ENCODE results near the gene FSD1.

DNA sequence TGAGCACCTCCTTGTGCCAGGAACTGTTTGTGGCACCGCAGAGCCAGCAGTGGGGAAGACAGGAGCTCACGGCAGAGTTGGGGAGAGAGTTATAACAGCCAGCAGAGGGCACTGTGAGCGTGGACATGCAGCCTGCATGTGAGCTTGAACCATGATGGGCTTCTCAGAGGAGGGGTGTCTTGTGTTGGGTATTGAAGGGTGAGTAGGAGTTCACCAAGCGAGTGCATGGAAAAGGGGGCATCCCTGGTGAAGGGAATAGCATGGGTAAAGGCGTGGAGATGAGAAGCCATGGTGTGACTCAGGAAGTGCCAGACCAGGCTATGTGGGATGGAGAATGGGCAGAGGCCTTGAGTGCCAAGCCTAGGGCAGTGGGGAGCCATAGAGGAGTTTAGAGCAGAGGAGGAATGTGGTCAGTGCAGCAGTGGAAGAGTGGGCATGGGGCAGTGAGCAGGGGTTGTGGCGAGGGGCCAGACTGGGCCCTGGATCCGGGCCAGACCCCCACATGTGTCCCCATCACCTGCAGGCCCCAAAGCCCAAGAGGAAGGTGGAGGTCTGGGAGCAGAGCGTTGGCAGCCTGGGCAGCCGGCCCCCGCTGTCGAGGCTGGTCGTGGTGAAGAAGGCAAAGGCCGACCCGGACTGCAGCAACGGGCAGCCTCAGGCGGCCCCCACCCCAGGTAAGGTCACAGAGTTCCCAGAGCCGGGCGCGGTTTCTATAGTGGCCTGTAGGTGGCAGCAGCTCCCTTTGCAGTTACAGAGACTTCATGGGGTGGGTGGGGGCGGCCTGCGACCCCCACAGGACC, 37.1 kb upstream of the FSD1 start:
- TF ChIP-seq, protein P1, sequence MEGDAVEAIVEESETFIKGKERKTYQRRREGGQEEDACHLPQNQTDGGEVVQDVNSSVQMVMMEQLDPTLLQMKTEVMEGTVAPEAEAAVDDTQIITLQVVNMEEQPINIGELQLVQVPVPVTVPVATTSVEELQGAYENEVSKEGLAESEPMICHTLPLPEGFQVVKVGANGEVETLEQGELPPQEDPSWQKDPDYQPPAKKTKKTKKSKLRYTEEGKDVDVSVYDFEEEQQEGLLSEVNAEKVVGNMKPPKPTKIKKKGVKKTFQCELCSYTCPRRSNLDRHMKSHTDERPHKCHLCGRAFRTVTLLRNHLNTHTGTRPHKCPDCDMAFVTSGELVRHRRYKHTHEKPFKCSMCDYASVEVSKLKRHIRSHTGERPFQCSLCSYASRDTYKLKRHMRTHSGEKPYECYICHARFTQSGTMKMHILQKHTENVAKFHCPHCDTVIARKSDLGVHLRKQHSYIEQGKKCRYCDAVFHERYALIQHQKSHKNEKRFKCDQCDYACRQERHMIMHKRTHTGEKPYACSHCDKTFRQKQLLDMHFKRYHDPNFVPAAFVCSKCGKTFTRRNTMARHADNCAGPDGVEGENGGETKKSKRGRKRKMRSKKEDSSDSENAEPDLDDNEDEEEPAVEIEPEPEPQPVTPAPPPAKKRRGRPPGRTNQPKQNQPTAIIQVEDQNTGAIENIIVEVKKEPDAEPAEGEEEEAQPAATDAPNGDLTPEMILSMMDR (IDR thresholded peaks at IDR 0.05): peak; percentile 75 to 88 (median 81)
- TF ChIP-seq POLR2A (IDR thresholded peaks at IDR 0.05): no peak

All from right lobe of liver (tissue), 4 donors.